RPMI8226 (cell line): ENCODE results near the gene IL1R2.
A peak's percentile ranks its signal among the peaks of the same experiment; 100 is the strongest.

Experiments used
- DNase-seq: peaks from one replicate; pipeline ENCODE4 v3.0.0-alpha.2; 2015

Gene IL1R2

GRCh38 chr2:102024410-102024809, 32.6 kb downstream of the IL1R2 start:
- DNase-seq = no peak

DNA sequence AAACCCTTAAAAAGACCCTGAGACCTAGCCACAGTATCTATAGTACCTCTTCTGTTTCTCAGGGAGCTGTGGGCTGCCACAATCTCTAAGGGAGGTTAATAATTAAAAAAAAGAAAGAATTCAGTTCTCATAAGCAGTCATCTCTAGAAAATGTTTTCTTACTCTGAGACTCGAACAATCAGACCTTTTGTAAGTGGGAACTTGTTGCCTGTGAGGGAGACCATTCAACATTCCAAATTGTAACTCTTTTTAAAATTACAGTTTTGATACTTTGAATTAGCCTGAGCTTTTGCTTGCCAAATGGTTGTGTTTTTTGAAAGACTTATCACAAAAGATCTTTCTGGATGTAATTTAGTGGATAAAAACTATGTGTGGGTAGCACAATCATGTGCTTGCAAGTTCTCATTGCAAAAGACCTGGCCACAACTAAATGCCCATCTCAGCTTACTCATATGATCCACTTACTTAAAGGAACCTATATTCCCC, 33.3 kb downstream of the IL1R2 start:
- DNase-seq = no peak

GRCh38 chr2:102025583-102026267, 34.0 kb downstream of the IL1R2 start:
- no peak for DNase-seq

GRCh38 chr2:102027036-102027980, 35.5 kb downstream of the IL1R2 start:
- no peak for DNase-seq

GRCh38 chr2:102028470-102028869, 36.7 kb downstream of the IL1R2 start:
- DNase-seq = no peak

DNA sequence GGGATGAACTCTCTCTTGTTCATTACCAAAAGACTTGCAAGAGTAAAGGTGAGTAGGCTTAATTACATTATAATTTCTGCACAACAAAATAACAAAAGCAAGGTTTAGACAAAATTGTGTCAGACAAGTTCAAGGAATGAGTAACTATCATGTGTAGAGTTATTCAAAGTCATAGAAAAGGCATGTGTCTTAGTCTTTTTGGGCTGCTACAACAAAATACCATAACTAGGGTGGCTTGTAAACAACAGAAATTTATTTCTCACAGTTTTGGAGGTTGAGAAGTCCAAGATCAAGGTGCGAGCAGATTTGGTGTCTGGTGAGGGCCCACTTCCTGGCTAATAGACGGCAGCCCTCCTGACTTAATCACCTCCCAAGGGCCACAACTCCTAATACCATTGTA, 37.6 kb downstream of the IL1R2 start:
- no peak for DNase-seq

DNA sequence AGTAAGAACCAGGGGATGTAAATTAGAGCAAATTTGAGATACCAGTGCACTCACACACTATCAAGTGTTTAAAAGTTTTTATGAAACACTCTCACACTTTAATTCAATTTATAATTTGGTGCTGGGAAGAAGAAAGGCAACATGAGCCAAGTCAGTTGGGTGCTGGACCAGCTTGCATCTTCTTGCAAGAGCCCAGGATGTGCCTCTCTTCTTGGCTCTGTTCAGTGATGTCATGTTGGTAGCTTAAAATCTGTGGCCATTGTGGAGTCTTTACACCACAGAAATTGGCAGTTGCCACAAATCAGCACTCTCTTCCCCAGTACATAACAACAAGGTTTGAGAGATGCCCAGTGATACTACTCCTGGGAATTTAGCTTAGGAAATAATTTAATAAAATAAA, 38.2 kb downstream of the IL1R2 start:
- no peak for DNase-seq

DNA sequence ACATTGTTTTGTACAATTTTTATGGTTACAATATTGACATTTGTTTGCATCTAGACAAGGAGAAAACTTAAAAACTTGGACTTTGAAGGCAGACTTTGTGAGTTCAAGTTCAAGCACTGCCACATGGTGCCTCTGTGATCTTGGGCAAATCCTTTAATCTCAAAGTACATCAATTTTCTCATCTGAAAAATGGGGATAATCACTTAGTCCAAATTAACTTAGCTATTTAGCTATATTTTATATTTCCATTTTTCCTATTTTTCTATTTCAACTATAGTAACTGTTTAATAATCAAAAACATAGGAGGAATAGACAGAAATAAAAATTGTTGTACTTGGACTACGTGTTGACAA, 38.7 kb downstream of the IL1R2 start:
- DNase-seq = no peak

GRCh38 chr2:102030855-102031527, 39.2 kb downstream of the IL1R2 start:
- no peak for DNase-seq

- no peak for DNase-seq
Observed at GRCh38 chr2:102032368-102033030, 40.7 kb downstream of the IL1R2 start.

DNA sequence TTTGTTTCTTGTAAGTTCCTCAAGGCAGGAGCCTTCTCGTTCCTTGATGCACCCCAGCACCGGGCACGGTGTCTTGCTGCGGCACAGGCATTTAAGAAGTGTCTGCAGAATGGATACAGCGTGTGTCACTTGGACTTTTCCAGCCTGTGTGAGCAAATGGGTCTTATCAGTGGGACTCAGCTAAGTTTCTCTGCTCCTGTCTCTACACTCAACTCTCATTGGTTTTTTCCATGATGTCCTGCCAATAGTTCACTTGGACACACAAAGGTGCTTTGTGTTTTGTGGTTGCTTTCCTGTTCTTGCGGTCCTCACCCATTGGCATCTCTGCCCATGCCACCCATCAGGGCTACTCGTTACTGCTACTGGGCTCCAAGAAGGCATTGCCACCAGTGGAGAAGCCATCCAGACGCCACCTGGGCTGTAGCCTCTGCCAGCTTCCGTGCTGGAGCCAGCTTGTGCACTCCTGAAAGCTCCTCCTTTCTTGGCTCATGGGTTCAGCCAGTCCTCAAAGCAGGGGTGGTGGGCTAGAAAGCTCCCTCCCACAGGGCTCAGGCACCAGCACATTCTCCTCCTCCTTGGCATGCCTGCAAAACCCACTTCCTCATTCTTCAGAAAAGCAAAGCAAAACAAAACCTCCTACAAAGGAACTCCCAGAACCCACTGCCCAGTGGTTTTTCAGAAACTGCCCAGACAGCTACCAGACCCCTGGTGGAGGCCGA, 41.4 kb downstream of the IL1R2 start:
- peak; percentile 59 for DNase-seq

GRCh38 chr2:102033750-102034682, 42.3 kb downstream of the IL1R2 start:
- DNase-seq = no peak

DNA sequence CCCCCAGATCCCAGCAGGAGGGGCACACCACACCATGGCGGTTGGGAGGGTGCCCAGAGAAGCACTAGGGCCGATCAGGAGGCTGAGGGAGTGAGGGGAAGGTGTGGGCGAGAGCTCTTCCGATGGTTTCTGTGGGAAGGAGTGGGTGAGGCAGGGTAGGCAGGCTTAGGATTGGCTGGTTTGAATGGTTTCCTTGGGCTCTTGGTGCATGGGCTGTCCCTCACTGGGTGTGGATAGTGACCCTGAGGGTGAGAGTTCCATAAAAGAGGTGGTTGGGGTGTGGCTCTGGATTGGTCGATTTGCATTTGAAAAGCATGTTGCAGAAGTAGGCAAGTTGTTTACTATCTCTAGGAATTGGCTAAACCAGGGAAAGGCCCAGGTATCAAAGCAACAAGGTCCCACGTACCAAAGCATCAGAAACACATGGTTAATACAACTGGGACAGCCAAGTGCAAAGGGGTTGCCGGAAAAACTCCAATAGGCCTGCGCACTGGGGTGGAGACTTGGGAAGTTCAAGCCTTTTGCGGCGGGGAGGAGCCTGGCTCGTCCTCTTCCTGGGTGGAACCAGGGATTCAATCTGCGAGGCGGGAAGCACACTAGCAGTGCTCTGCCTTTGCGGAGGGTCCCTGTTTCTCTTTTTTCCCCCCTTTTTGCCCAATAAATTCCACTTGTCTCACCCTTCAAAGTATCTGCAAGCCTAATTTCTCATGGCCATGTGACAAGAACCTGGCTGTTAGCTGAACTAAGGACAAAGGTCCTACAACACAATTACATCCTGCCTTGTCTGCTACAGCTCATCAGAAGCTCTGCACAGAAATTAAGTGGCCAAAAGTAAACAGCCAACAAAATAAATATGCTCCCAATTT, 43.2 kb downstream of the IL1R2 start:
- DNase-seq = no peak

DNA sequence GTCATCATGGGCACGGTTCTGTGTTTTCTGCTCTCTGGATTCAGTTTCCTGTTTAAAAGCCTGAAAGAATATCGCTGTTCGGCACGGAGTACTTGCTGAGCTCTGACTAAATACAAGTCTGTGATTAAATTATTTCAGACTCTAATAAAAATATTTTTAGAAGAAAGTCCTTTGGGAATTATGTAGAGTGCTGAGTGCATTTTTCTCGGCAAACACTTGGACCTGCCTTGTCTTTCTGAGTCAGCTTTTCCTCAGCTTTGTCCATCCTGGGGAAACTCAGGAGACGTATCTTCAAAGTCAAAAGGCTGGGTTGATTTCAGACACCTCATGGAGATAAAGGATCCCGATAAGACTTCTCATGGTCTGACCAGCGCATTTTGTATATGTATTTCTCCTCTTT, 45.9 kb downstream of the IL1R2 start:
- no peak for DNase-seq

- no peak for DNase-seq
Observed at GRCh38 chr2:102040229-102040628, 48.5 kb downstream of the IL1R2 start.

DNA sequence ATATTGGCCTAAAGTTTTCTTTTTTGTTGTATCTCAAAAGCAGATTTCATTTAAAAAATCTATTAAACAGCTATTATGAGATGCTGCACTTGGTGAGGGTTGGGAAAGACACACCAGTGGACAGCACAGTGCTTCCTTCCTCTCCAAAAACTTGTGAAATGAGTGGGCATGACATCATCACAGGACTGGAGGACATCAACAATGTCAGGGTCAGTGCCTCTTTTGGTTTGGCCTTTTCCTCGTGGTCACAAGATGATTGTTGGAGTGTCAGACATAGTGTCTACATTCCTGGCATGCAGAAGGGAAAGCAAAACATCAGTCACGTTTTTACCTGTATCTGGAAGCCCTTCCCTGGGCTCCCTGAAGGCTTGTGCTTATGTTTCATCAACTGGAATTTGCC, 49.6 kb downstream of the IL1R2 start:
- no peak for DNase-seq

DNA sequence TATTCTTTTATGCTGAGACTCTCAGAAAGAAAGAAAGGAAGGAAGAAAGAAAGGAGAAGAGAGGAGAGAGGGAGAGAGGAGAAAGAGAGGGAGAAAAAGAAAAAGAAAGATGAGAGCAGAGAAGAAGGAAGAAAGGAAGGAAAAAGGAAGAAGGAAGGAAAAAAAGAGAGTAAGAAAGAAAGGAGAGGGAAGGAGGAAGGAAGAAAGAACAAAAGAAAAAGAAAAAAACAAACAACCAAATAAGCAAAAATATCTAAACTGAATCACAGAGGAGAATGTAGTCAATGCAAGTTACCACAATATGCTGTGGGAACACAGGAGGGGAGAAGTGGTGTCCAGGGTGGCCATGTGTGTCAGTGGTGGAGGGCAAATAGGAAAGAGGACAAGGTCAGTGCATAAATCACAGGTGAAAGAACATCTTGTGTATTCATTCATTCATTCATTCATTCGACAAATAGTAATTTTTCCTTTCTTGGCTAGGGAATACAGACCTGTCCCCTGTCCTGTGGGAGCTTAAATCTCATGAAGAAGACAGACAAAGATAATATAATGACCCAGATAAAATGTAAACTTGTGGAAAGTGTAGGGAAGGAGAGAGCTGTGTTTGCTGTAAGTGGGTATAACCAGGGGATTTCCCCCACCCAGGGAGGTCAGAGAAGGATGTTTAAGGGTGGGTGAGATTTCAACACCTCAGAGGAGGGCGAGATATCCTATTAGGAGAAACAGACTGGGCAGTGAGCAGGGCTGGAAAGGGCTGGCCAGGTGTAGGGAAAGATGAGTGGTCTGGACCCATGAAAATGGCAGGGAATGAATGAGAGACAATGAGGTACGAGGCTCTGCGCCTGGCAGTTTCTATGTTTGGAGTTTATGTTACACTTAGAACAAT, 50.7 kb downstream of the IL1R2 start:
- no peak for DNase-seq

DNA sequence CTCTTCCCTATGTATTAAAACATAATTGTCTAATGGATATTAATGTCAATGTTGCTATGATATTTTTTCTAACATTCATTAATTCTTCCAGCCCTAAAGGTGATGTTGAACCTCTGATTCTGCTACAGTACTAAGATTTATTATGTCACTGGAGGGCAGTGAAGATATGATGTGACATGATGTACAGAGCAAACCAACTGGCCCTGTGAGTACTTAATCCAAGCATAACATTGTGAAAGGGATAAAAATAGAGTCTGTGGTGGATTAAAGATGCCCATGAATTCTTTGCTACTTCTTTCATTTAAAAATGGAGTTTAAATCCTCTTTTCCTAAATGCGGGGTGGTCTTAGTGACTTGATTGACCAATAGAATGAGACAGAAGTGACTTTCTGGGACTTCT, 51.8 kb downstream of the IL1R2 start:
- no peak for DNase-seq

GRCh38 chr2:102044235-102044896, 52.6 kb downstream of the IL1R2 start:
- DNase-seq = no peak
